ENCODE results near the gene RGS14. TPM values are rescaled to one million over a fixed set of nuclear protein-coding genes. Genes with fewer than 3 reads are reported as not detected.

Gene RGS14
- total and polyA plus RNA-seq, 4 donors, result 9.3 to 32.8 (median 23.1) TPM

GRCh38 chr5:177365845-177366527, 8.3 kb downstream of the RGS14 start:
- H3K9me3 ChIP-seq (ENCODE audit: control insufficient read depth in 4 of 4, insufficient read depth in 3 of 4, low read length in 3 of 4), result no peaks in the 10 kb centered on the region
- H3K9ac ChIP-seq (ENCODE audit: insufficient read depth in 1 of 2, low read length in 2 of 2), result peak overlapping the region; percentile 14 to 68
- DNase-seq (peak; percentile 36 to 47 (median 36)), ATAC-seq (ENCODE audit: insufficient read depth, low FRiP score) (no peak)
- no peak overlapping the region for H3K4me3 ChIP-seq
- H3K27ac ChIP-seq (ENCODE audit: low read depth in 1 of 2, low read length in 1 of 2), result peak overlapping the region in 1 of 2 donors; percentile 78
- H3K4me1 ChIP-seq (ENCODE audit: control insufficient read depth in 5 of 5, insufficient read depth in 5 of 5, low read length in 5 of 5), result peaks cover 0 to 26% (median 6%) of the 10 kb centered on the region in 5 donors
- WGBS, 2 donors, result 84 to 89% methylated on average over 14 of the region's 14 CpGs
- H3K27me3 ChIP-seq (ENCODE audit: control insufficient read depth in 3 of 3, insufficient read depth in 3 of 3, low read length in 2 of 3), result peaks cover 0 to 3% (median 2%) of the 10 kb centered on the region in 3 donors
- no peak for TF ChIP-seq CTCF (IDR thresholded peaks at IDR 0.05; ENCODE audit: control extremely low read depth, extremely low read depth)
- no peaks in the 10 kb centered on the region for H3K36me3 ChIP-seq (ENCODE audit: control insufficient read depth in 4 of 4, insufficient read depth in 4 of 4, low read length in 4 of 4)

GRCh38 chr5:177366528-177367322, 9.0 kb downstream of the RGS14 start:
- ATAC-seq (ENCODE audit: insufficient read depth, low FRiP score) (peak; percentile 75), DNase-seq (peak; percentile 93 to 95 (median 93))
- peak overlapping the region; percentile 24 for H3K4me3 ChIP-seq
- TF ChIP-seq CTCF (IDR thresholded peaks at IDR 0.05; ENCODE audit: control extremely low read depth, extremely low read depth), result no peak
- H3K36me3 ChIP-seq (ENCODE audit: control insufficient read depth in 4 of 4, insufficient read depth in 4 of 4, low read length in 4 of 4), result peaks cover 0 to under 1% (median 0%) of the 10 kb centered on the region in 4 donors
- no peaks in the 10 kb centered on the region for H3K9me3 ChIP-seq (ENCODE audit: control insufficient read depth in 4 of 4, insufficient read depth in 3 of 4, low read length in 3 of 4)
- H3K27me3 ChIP-seq (ENCODE audit: control insufficient read depth in 3 of 3, insufficient read depth in 3 of 3, low read length in 2 of 3), result peaks cover 0 to 3% (median 2%) of the 10 kb centered on the region in 3 donors
- peaks cover 0 to 31% (median 6%) of the 10 kb centered on the region in 5 donors for H3K4me1 ChIP-seq (ENCODE audit: control insufficient read depth in 5 of 5, insufficient read depth in 5 of 5, low read length in 5 of 5)
- H3K9ac ChIP-seq (ENCODE audit: insufficient read depth in 1 of 2, low read length in 2 of 2), result peak overlapping the region; percentile 14 to 68
- H3K27ac ChIP-seq (ENCODE audit: low read depth in 1 of 2, low read length in 1 of 2), result peak overlapping the region; percentile 54 to 78
- 33 to 67% methylated on average over 36 of the region's 36 CpGs for WGBS, 2 donors

GRCh38 chr5:177367323-177367848, 9.7 kb downstream of the RGS14 start:
- TF ChIP-seq CTCF (IDR thresholded peaks at IDR 0.05; ENCODE audit: control extremely low read depth, extremely low read depth), result no peak
- DNase-seq (no peak), ATAC-seq (ENCODE audit: insufficient read depth, low FRiP score) (no peak)
- H3K9ac ChIP-seq (ENCODE audit: insufficient read depth in 1 of 2, low read length in 2 of 2), result no peak overlapping the region
- H3K4me1 ChIP-seq (ENCODE audit: control insufficient read depth in 5 of 5, insufficient read depth in 5 of 5, low read length in 5 of 5), result peaks cover 0 to 31% (median 6%) of the 10 kb centered on the region in 5 donors
- WGBS, 2 donors, result 41 to 69% methylated on average over 45 to 46 of the region's 46 CpGs
- no peaks in the 10 kb centered on the region for H3K9me3 ChIP-seq (ENCODE audit: control insufficient read depth in 4 of 4, insufficient read depth in 3 of 4, low read length in 3 of 4)
- H3K27me3 ChIP-seq (ENCODE audit: control insufficient read depth in 3 of 3, insufficient read depth in 3 of 3, low read length in 2 of 3), result peaks cover 0 to 3% (median 2%) of the 10 kb centered on the region in 3 donors
- H3K27ac ChIP-seq (ENCODE audit: low read depth in 1 of 2, low read length in 1 of 2), result peak overlapping the region in 1 of 2 donors; percentile 15
- peak overlapping the region; percentile 33 for H3K4me3 ChIP-seq
- H3K36me3 ChIP-seq (ENCODE audit: control insufficient read depth in 4 of 4, insufficient read depth in 4 of 4, low read length in 4 of 4), result peaks cover 0 to 1% (median 0%) of the 10 kb centered on the region in 4 donors

All from lung (tissue), 12 donors.